HG02870 (cell line): ENCODE results near the gene SELENOM.
"Not testable (repeated sequence)": the region's sequence is repeated elsewhere in the genome, so short reads cannot be mapped to it uniquely, and the experiment has no call there.

ENCODE experiments used
- ATAC-seq: cut with Tn5 transposase; IDR thresholded peaks from one replicate; pipeline ENCODE4 v1.9.1; 2021; ENCODE audit warnings: mild to moderate bottlenecking, moderate library complexity; ENCODE audit not compliant: unreplicated experiment

SELENOM gene

GRCh38 chr22:31106731-31107177, 614 bp downstream of the SELENOM start:
- ATAC-seq, result no peak

GRCh38 chr22:31106001-31106571, 1.3 kb downstream of the SELENOM start:
- no peak for ATAC-seq

- ATAC-seq, result no peak
Measured at GRCh38 chr22:31105282-31105929, 2.0 kb downstream of the SELENOM start.

GRCh38 chr22:31104869-31105268, 2.5 kb downstream of the SELENOM start:
- no peak for ATAC-seq

GRCh38 chr22:31103899-31104694, 3.3 kb downstream of the SELENOM start:
- ATAC-seq, result no peak

GRCh38 chr22:31103111-31103510, 4.3 kb downstream of the SELENOM start:
- ATAC-seq, result no peak

GRCh38 chr22:31102441-31103081, 4.8 kb downstream of the SELENOM start:
- no peak for ATAC-seq

GRCh38 chr22:31100762-31101525, 6.4 kb downstream of the SELENOM start:
- ATAC-seq, result no peak

- no peak for ATAC-seq
Measured at GRCh38 chr22:31099841-31100761, 7.3 kb downstream of the SELENOM start.

GRCh38 chr22:31099386-31099785, 8.0 kb downstream of the SELENOM start:
- ATAC-seq, result no peak

- ATAC-seq, result no peak
Measured at GRCh38 chr22:31098632-31099110, 8.7 kb downstream of the SELENOM start.

GRCh38 chr22:31097941-31098631, 9.3 kb downstream of the SELENOM start:
- ATAC-seq, result no peak

GRCh38 chr22:31097539-31097938, 9.8 kb downstream of the SELENOM start:
- not testable (repeated sequence) for ATAC-seq

GRCh38 chr22:31096657-31097279, 10.6 kb downstream of the SELENOM start:
- ATAC-seq, result no peak

GRCh38 chr22:31095637-31096249, 11.6 kb downstream of the SELENOM start:
- no peak for ATAC-seq

- no peak for ATAC-seq
Measured at GRCh38 chr22:31094741-31095140, 12.6 kb downstream of the SELENOM start.

- ATAC-seq, result no peak
Measured at GRCh38 chr22:31094021-31094551, 13.3 kb downstream of the SELENOM start.
